H1 (cell line): ENCODE measurements around the gene TFB1M. TPM values are rescaled to one million over a fixed set of nuclear protein-coding genes. Genes with fewer than 3 reads are reported as not detected.

ENCODE experiments used
- CTCF ChIA-PET: fragments of 300-600 bp; sonication (Branson Sonifier 250); formaldehyde crosslinking; loops from one replicate; lab custom pipeline; 2021; ENCODE audit not compliant: partially characterized antibody; lab: Charles Lee
- POLR2A ChIA-PET: fragments of 300-600 bp; sonication (Branson Sonifier 250); formaldehyde crosslinking; loops from one replicate; lab custom pipeline; 2021; ENCODE audit warnings: inconsistent platforms; ENCODE audit not compliant: partially characterized antibody; lab: Charles Lee
- DNase-seq, 2 experiments: peaks; one replicate each; pipeline versions ENCODE4 v3.0.0 to v3.0.0-alpha.2; 2010 to 2022; ENCODE audit warnings: low spot score in 2 of 2, low read depth in 1 of 2, mixed read lengths in 1 of 2
- FAIRE-seq: peaks from 2 replicates; lab custom pipeline; 2011; peaks lifted over from hg19 to GRCh38; lab: Jason Lieb, UNC
- H2AFZ ChIP-seq: 2 replicates; pipeline ENCODE4 v1.8.1; 2012; ENCODE audit warnings: low read length, inconsistent platforms
- H2AK5ac ChIP-seq: 2 replicates; pipeline ENCODE4 v1.6.1; 2013; ENCODE audit warnings: low read depth, low read length
- H2BK120ac ChIP-seq: replicated peaks from 2 replicates; pipeline ENCODE3; 2013; ENCODE audit warnings: low read depth, low read length, inconsistent platforms
- H2BK12ac ChIP-seq: 2 replicates; pipeline ENCODE4 v1.6.1; 2013; ENCODE audit warnings: low read depth, low read length
- H2BK15ac ChIP-seq: 2 replicates; pipeline ENCODE4 v1.6.1; 2013; ENCODE audit warnings: low read length
- H2BK20ac ChIP-seq: 2 replicates; pipeline ENCODE4 v1.6.1; 2013; ENCODE audit warnings: low read length
- H2BK5ac ChIP-seq: 2 replicates; pipeline ENCODE4 v1.6.1; 2013; ENCODE audit warnings: low read depth, low read length
- H3K14ac ChIP-seq: 2 replicates; pipeline ENCODE4 v1.6.1; 2013; ENCODE audit warnings: inconsistent platforms; ENCODE audit not compliant: insufficient read length
- H3K18ac ChIP-seq: 2 replicates; pipeline ENCODE4 v1.6.1; 2013; ENCODE audit warnings: low read length; ENCODE audit errors: extremely low read depth
- H3K23ac ChIP-seq: 2 replicates; pipeline ENCODE4 v1.6.1; 2013; ENCODE audit warnings: inconsistent platforms; ENCODE audit not compliant: insufficient read length
- H3K23me2 ChIP-seq: 2 replicates; pipeline ENCODE4 v1.6.1; 2013; ENCODE audit warnings: low read depth, low read length
- H3K27ac ChIP-seq: 2 replicates; pipeline ENCODE4 v1.6.1; 2011; ENCODE audit warnings: low read depth, low read length, inconsistent platforms
- H3K27me3 ChIP-seq, 4 experiments: replicated peaks in 1 of 4; 1 replicate in 1 of 4; 2 replicates in 3 of 4; pipeline versions ENCODE4 v1.6.1 to v1.8.1; 2011 to 2013; ENCODE audit warnings: low read length in 3 of 4, mild to moderate bottlenecking in 3 of 4, inconsistent platforms in 2 of 4, mixed read lengths in 2 of 4, moderate library complexity in 1 of 4; ENCODE audit not compliant: control insufficient read depth in 3 of 4, insufficient read depth in 3 of 4; ENCODE audit errors: extremely low read depth in 1 of 4
- H3K36me3 ChIP-seq, 4 experiments: 2 replicates each; pipeline versions ENCODE4 v1.6.1 to v1.8.1; 2011 to 2013; ENCODE audit warnings: mild to moderate bottlenecking in 4 of 4, low read length in 3 of 4, moderate library complexity in 2 of 4, control low read depth in 1 of 4, inconsistent platforms in 1 of 4; ENCODE audit not compliant: insufficient read depth in 4 of 4, control insufficient read depth in 2 of 4
- H3K4ac ChIP-seq: replicated peaks from 2 replicates; pipeline ENCODE3; 2013; ENCODE audit warnings: low read length, low read depth, mixed read lengths, inconsistent platforms; ENCODE audit not compliant: insufficient read length
- H3K4me1 ChIP-seq, 4 experiments: replicated peaks in 1 of 4; 1 replicate in 1 of 4; 2 replicates in 3 of 4; pipeline versions ENCODE4 v1.6.1 to v1.8.1; 2011 to 2013; ENCODE audit warnings: low read length in 3 of 4, inconsistent platforms in 2 of 4, mixed read lengths in 1 of 4; ENCODE audit not compliant: insufficient read depth in 4 of 4, control insufficient read depth in 3 of 4
- H3K4me2 ChIP-seq, 2 experiments: 2 replicates each; pipeline versions ENCODE4 v1.6.1 to v1.8.1; 2011 to 2013; ENCODE audit warnings: low read depth in 2 of 2, low read length in 2 of 2, control low read depth in 1 of 2, inconsistent platforms in 1 of 2, mild to moderate bottlenecking in 1 of 2; ENCODE audit not compliant: insufficient read depth in 1 of 2
- H3K4me3 ChIP-seq, 4 experiments: fragments of 200-600, 300-600 bp in 1 of 4; sonication (generic), shearing (Covaris generic), sonication (Bioruptor Twin) in 1 of 4; 2 replicates each; pipeline versions ENCODE4 v1.5.1 to v1.8.1; 2011 to 2016; ENCODE audit warnings: low read length in 4 of 4, low read depth in 3 of 4, control low read depth in 2 of 4, inconsistent platforms in 2 of 4, mild to moderate bottlenecking in 2 of 4, mixed read lengths in 1 of 4, moderate library complexity in 1 of 4; ENCODE audit not compliant: insufficient read depth in 2 of 4; ENCODE audit errors: extremely low read depth in 1 of 4
- H3K56ac ChIP-seq: replicated peaks from 2 replicates; pipeline ENCODE3; 2013; ENCODE audit warnings: low read depth, mild to moderate bottlenecking, mixed read lengths, low read length, inconsistent platforms; ENCODE audit not compliant: insufficient read length
- H3K79me1 ChIP-seq: 2 replicates; pipeline ENCODE4 v1.6.1; 2013; ENCODE audit warnings: low read depth, low read length, control low read depth
- H3K79me2 ChIP-seq, 2 experiments: 2 replicates each; pipeline versions ENCODE4 v1.6.1 to v1.8.1; 2012 to 2013; ENCODE audit warnings: low read length in 2 of 2, mild to moderate bottlenecking in 2 of 2, inconsistent platforms in 1 of 2; ENCODE audit not compliant: insufficient read depth in 2 of 2, control insufficient read depth in 1 of 2
- H3K9ac ChIP-seq, 4 experiments: replicated peaks in 1 of 4; 1 replicate in 1 of 4; 2 replicates in 3 of 4; pipeline versions ENCODE4 v1.6.1 to v1.8.1; 2011 to 2013; ENCODE audit warnings: low read depth in 3 of 4, low read length in 3 of 4, control low read depth in 2 of 4, mild to moderate bottlenecking in 2 of 4, moderate library complexity in 2 of 4, inconsistent platforms in 1 of 4; ENCODE audit errors: extremely low read depth in 1 of 4
- H3K9me3 ChIP-seq, 2 experiments: 2 replicates each; pipeline versions ENCODE4 v1.6.1 to v1.8.1; 2012 to 2013; ENCODE audit warnings: mild to moderate bottlenecking in 2 of 2, moderate library complexity in 2 of 2, control low read depth in 1 of 2, inconsistent platforms in 1 of 2, low read depth in 1 of 2, low read length in 1 of 2, mixed read lengths in 1 of 2; ENCODE audit not compliant: insufficient read depth in 2 of 2
- H4K20me1 ChIP-seq, 2 experiments: replicated peaks in 1 of 2; 2 replicates each; pipeline versions ENCODE3 to v1.8.1; 2011 to 2013; ENCODE audit warnings: inconsistent platforms in 2 of 2, low read length in 2 of 2, mild to moderate bottlenecking in 1 of 2; ENCODE audit not compliant: insufficient read depth in 2 of 2, control insufficient read depth in 1 of 2
- H4K5ac ChIP-seq: 2 replicates; pipeline ENCODE4 v1.6.1; 2013; ENCODE audit warnings: low read length, low read depth, mixed read lengths, inconsistent platforms; ENCODE audit not compliant: insufficient read length
- H4K8ac ChIP-seq: 2 replicates; pipeline ENCODE4 v1.8.0; 2013; ENCODE audit warnings: mild to moderate bottlenecking, moderate library complexity, low read length, inconsistent platforms; ENCODE audit not compliant: insufficient read depth; ENCODE audit errors: extremely low read depth
- H4K91ac ChIP-seq: replicated peaks from 2 replicates; pipeline ENCODE3; 2013; ENCODE audit warnings: low read length, mixed read lengths, inconsistent platforms; ENCODE audit not compliant: insufficient read length
- ATF3 ChIP-seq: IDR thresholded peaks from 2 replicates; pipeline ENCODE4 v1.6.1; 2011; ENCODE audit warnings: low read depth, mild to moderate bottlenecking, low read length; ENCODE audit not compliant: insufficient read depth
- BACH1 ChIP-seq: IDR thresholded peaks from 2 replicates; pipeline ENCODE4 v1.6.1; 2012; ENCODE audit warnings: low read length, improper control_type of control experiment
- CREB1 ChIP-seq: IDR thresholded peaks from 2 replicates; pipeline ENCODE4 v1.6.1; 2012; ENCODE audit warnings: inconsistent platforms
- CTBP2 ChIP-seq: IDR thresholded peaks from 2 replicates; pipeline ENCODE4 v1.7.0; 2011; ENCODE audit warnings: borderline replicate concordance, mild to moderate bottlenecking, moderate library complexity, mixed read lengths, low read length; ENCODE audit not compliant: insufficient read depth, insufficient read length
- EP300 ChIP-seq, 2 experiments: IDR thresholded peaks; 1 replicate in 1 of 2; 2 replicates in 1 of 2; pipeline ENCODE4 v1.6.1; 2011 to 2012; ENCODE audit warnings: low read depth in 2 of 2, low read length in 2 of 2, mild to moderate bottlenecking in 2 of 2, borderline replicate concordance in 1 of 2, inconsistent platforms in 1 of 2, moderate library complexity in 1 of 2
- FOSL1 ChIP-seq: IDR thresholded peaks from 2 replicates; pipeline ENCODE4 v1.6.1; 2011; ENCODE audit warnings: mild to moderate bottlenecking, low read depth, low read length, moderate library complexity; ENCODE audit not compliant: insufficient read depth
- GABPA ChIP-seq: IDR thresholded peaks from 2 replicates; pipeline ENCODE4 v1.6.1; 2011; ENCODE audit warnings: mild to moderate bottlenecking, low read length, moderate library complexity, borderline replicate concordance; ENCODE audit not compliant: insufficient read depth
- HDAC2 ChIP-seq, 2 experiments: fragments of 300-600 bp in 1 of 2; sonication (generic) in 1 of 2; IDR thresholded peaks; 2 replicates each; pipeline ENCODE4 v1.6.1; 2011 to 2012; ENCODE audit warnings: low read depth in 2 of 2, low read length in 2 of 2, mild to moderate bottlenecking in 2 of 2, moderate library complexity in 2 of 2, borderline replicate concordance in 1 of 2, inconsistent platforms in 1 of 2
- HDAC6 ChIP-seq: IDR thresholded peaks from one replicate; pipeline ENCODE4 v1.7.1; 2012; ENCODE audit warnings: low read depth, mild to moderate bottlenecking, inconsistent platforms, low read length, moderate library complexity
- KDM5A ChIP-seq: fragments of 200-600 bp; IDR thresholded peaks from 2 replicates; pipeline ENCODE4 v1.7.1; 2012; ENCODE audit warnings: mild to moderate bottlenecking, low read length, inconsistent platforms, mixed read lengths
- TAF1 ChIP-seq: IDR thresholded peaks from 2 replicates; pipeline ENCODE4 v1.6.1; 2011; ENCODE audit warnings: mild to moderate bottlenecking, low read depth, low read length
- TAF7 ChIP-seq: optimal IDR thresholded peaks from 2 replicates; pipeline ENCODE3; 2011; ENCODE audit warnings: low read depth, mild to moderate bottlenecking, inconsistent platforms, low read length, moderate library complexity, borderline replicate concordance
- WGBS, 2 experiments: shearing (Covaris generic) in 1 of 2; methylation state at CpG; one replicate each; pipeline versions ENCODE4 v1.1.6 to v1.1.7; 2013 to 2015; ENCODE audit warnings: low lambda C conversion rate in 2 of 2, mixed read lengths in 2 of 2, inconsistent platforms in 1 of 2, low coverage in 1 of 2, missing lambda C conversion rate in 1 of 2; ENCODE audit not compliant: insufficient replicate concordance in 2 of 2, insufficient coverage in 1 of 2, insufficient read length in 1 of 2; ENCODE audit errors: extremely low coverage in 1 of 2, missing lambda C conversion rate in 1 of 2; 5-methylcytosine and 5-hydroxymethylcytosine counted together
- polyA plus RNA-seq, 7 experiments: library from polyadenylated mRNA; depleted of rRNA in 3 of 7; stranded (reverse) in 5 of 7; unstranded in 2 of 7; fragments of >200 nt in 5 of 7; fragments of 200-250 nt in 2 of 7; gene quantifications; 1 replicate in 5 of 7; 2 replicates in 1 of 7; 4 replicates in 1 of 7; pipeline versions ENCODE4 v1.2.1 to v1.2.3, GENCODE V29; 2011 to 2013; ENCODE audit warnings: missing spikeins in 2 of 7, mixed read lengths in 2 of 7
- total RNA-seq: library from RNA; stranded (reverse); fragmentation: NEBNext Ultra II Directional; extraction: Animal tissue kit (Norgen Biotek cat#: 25700); gene quantifications from 2 replicates; pipeline ENCODE4 v1.2.1, GENCODE V29; 2021

Gene TFB1M
- total and polyA plus RNA-seq, 2 of the 8 experiments (the other 6 are each of a cell fraction or from before 2014, with no cell fraction given), result 28.2 to 49.4 TPM

- no peak overlapping the region for H3K56ac ChIP-seq
- peaks cover 3 to 4% of the 10 kb centered on the region in 2 experiments; a peak in 1 of 4 replicates for H3K79me2 ChIP-seq
- H2BK12ac ChIP-seq, result no peak overlapping the region
- ChIA-PET POLR2A (interaction anchor here (0.6 to 1.4 kb wide), 2 partner anchors 21 to 249 kb away, joined by 3 read pairs; no protein-coding TSS in a partner anchor), CTCF (interaction anchor here (0.8 to 6.4 kb wide), 10 partner anchors 8 to 395 kb away, joined by 3 to 72 read pairs (median 4); no protein-coding TSS in a partner anchor)
- no peak overlapping the region for H3K23ac ChIP-seq
- peaks cover 0 to 7% (median 3%) of the 10 kb centered on the region in 4 experiments; a peak in 4 of 7 replicates for H3K4me1 ChIP-seq
- no peak overlapping the region for H4K8ac ChIP-seq
- no peaks in the 10 kb centered on the region for H3K23me2 ChIP-seq
- no peak overlapping the region for H2BK20ac ChIP-seq
- H2BK5ac ChIP-seq, result no peak overlapping the region
- no peak overlapping the region for H3K9ac ChIP-seq
- no peak overlapping the region for H2BK15ac ChIP-seq
- peaks cover 2 to 3% of the 10 kb centered on the region in 2 experiments for H4K20me1 ChIP-seq
- no peak overlapping the region for H3K4me3 ChIP-seq
- H3K14ac ChIP-seq, result no peak overlapping the region
- no peak overlapping the region for H3K18ac ChIP-seq
- no peak overlapping the region for H3K4ac ChIP-seq
- H4K91ac ChIP-seq, result no peak overlapping the region
- H3K9me3 ChIP-seq, result peaks cover 0 to 3% of the 10 kb centered on the region in 2 experiments; a peak in 2 of 4 replicates
- no peak overlapping the region for H2AFZ ChIP-seq
- no peak overlapping the region for H4K5ac ChIP-seq
- 94% methylated on average over 4 of the region's 4 CpGs; no CpG with 5 or more reads in 1 of the 2 experiments for WGBS, 2 experiments
- H3K27ac ChIP-seq, result no peak overlapping the region
- peaks cover 6 to 38% (median 26%) of the 10 kb centered on the region in 4 experiments for H3K36me3 ChIP-seq
- no peaks in the 10 kb centered on the region for H3K79me1 ChIP-seq
- H2BK120ac ChIP-seq, result no peak overlapping the region
- DNase-seq (no peak), FAIRE-seq (no peak)
- no peaks in the 10 kb centered on the region for H3K27me3 ChIP-seq
- no peak overlapping the region for H2AK5ac ChIP-seq
- no peak overlapping the region for H3K4me2 ChIP-seq
- TF ChIP-seq ATF3 (no peak), CTBP2 (no peak), BACH1 (no peak), FOSL1 (no peak), CREB1 (no peak), TAF7 (no peak), HDAC6 (no peak), EP300 (IDR thresholded peaks at IDR 0.05; ENCODE audit: borderline replicate concordance in 1 of 2, low read depth in 2 of 2, low read length in 2 of 2) (no peak), TAF1 (no peak), GABPA (no peak), HDAC2 (IDR thresholded peaks at IDR 0.05; ENCODE audit: borderline replicate concordance in 1 of 2, low read depth in 2 of 2, low read length in 2 of 2) (no peak), KDM5A (no peak)
These were observed 51.6 kb downstream of the TFB1M start for GRCh38 chr6:155262655-155263054.
